Measurements from ENCODE around the gene TFAP2E.
A peak's percentile ranks its signal among the peaks of the same experiment; 100 is the strongest.

Gene TFAP2E

DNA sequence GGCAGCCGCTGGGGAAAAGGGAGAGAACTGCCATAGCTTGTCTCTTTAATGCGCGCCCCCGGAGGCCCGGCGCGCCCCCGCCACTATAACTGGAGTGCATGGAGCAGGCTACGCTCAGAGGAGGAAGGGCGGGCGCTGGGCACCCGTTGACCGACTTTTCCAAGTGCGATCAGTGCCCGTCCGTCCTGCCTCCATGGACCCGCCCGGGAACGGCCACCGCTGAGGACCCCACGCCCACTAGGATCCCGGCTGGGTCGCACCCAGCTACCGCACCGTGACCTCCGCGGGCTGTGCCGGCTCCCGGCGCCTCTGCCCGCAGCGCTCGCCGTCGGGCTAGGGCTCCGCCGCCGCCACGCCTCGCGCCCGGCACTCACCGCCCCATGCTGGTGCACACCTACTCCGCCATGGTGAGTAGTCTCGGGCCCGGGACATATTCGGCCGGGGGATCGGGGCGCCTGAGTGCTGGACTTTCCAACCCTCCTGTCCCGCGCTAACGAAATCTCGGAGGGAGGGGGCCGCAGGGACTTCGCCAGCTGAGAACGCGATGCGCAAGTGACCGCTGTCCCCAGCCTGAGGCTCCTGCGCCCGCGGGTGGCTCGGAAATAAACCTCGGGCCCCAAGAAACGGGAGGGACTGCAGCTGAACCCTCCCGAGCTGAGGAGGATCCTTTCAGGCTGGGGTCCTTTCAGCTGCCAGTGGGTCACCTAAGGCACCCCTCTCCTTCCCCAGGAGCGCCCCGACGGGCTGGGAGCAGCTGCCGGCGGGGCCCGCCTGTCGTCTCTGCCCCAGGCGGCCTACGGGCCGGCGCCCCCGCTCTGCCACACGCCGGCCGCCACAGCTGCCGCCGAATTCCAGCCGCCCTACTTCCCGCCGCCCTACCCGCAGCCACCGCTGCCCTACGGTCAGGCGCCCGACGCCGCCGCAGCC lies at the start of gene TFAP2E:
TFAP2E (plus strand) TSS at position 117 of the 927 bp plus-strand sequence; CDS start at position 381, 264 bp downstream.
- peak within 1 kb of the TSS; percentile 37 for H3K4me3 ChIP-seq (ENCODE audit: low read depth, low read length)
- TF ChIP-seq CTCF (IDR thresholded peaks at IDR 0.05; ENCODE audit: borderline replicate concordance, insufficient read depth, low read depth, low read length), result no peak

GRCh38 chr1:35524106-35524505 lies 49.0 kb upstream of the TFAP2E start:
- H3K4me3 ChIP-seq (ENCODE audit: low read depth, low read length), result no peak overlapping the region
- TF ChIP-seq CTCF (IDR thresholded peaks at IDR 0.05; ENCODE audit: borderline replicate concordance, insufficient read depth, low read depth, low read length), result no peak

GRCh38 chr1:35530168-35530567 lies 42.9 kb upstream of the TFAP2E start:
- no peak overlapping the region for H3K4me3 ChIP-seq (ENCODE audit: low read depth, low read length)
- TF ChIP-seq CTCF (IDR thresholded peaks at IDR 0.05; ENCODE audit: borderline replicate concordance, insufficient read depth, low read depth, low read length), result no peak

- TF ChIP-seq CTCF (IDR thresholded peaks at IDR 0.05; ENCODE audit: borderline replicate concordance, insufficient read depth, low read depth, low read length), result no peak
- H3K4me3 ChIP-seq (ENCODE audit: low read depth, low read length), result no peak overlapping the region
Observed at GRCh38 chr1:35530946-35531345, 42.2 kb upstream of the TFAP2E start.

DNA sequence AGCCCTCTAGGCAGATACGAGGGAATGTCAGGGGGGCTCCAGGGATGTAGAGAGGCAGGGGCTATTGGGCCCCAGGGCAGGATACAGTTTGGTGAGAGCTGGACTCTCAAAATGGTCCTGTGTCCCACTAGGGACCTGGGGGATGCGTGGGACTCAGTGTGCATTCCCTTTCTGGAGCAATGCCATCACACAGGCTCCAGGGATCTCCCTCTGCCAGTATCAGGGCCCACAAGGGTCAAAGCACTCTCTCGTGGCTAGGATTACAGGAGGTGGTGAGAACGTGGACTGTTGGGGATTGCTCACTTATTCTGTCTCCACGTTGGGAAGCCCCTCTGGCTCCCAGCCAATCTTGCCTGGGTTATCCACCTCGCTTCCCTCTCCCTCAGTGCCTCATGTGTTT lies 41.7 kb upstream of the TFAP2E start:
- no peak for TF ChIP-seq CTCF (IDR thresholded peaks at IDR 0.05; ENCODE audit: borderline replicate concordance, insufficient read depth, low read depth, low read length)
- no peak overlapping the region for H3K4me3 ChIP-seq (ENCODE audit: low read depth, low read length)

- no peak for TF ChIP-seq CTCF (IDR thresholded peaks at IDR 0.05; ENCODE audit: borderline replicate concordance, insufficient read depth, low read depth, low read length)
Observed at GRCh38 chr1:35532497-35533223, 40.5 kb upstream of the TFAP2E start.

More at GRCh38 chr1:35532497-35533223, 40.5 kb upstream of the TFAP2E start:
- H3K4me3 ChIP-seq (ENCODE audit: low read depth, low read length), result no peak overlapping the region

Measured in GM12875 (cell line).